Activated T-cell treated with anti-CD3 and anti-CD28 coated beads, Interleukin-2, amount 50 U/mL, for 24 hours (primary cell): Measurements from ENCODE around the gene PTHLH.

Source experiments
- DNase-seq: peaks from one replicate; pipeline ENCODE4 v3.0.0-alpha.2; 2020
- H3K27ac Mint-ChIP-seq: 2 replicates; pipeline ENCODE4 v1.8.0; 2020; ENCODE audit warnings: mild to moderate bottlenecking, mixed read lengths
- H3K27me3 Mint-ChIP-seq: 2 replicates; pipeline ENCODE4 v1.8.0; 2020; ENCODE audit warnings: mixed read lengths
- H3K36me3 Mint-ChIP-seq: 2 replicates; pipeline ENCODE4 v1.8.0; 2020; ENCODE audit warnings: low read depth, mixed read lengths
- H3K4me1 Mint-ChIP-seq: 2 replicates; pipeline ENCODE4 v1.8.0; 2020; ENCODE audit warnings: low read depth, mixed read lengths
- H3K4me3 Mint-ChIP-seq: 2 replicates; pipeline ENCODE4 v1.8.0; 2020; ENCODE audit warnings: mild to moderate bottlenecking, moderate library complexity, mixed read lengths
- H3K9me3 Mint-ChIP-seq: 2 replicates; pipeline ENCODE4 v1.8.0; 2020; ENCODE audit warnings: mixed read lengths

The PTHLH gene

GRCh38 chr12:27936196-27936595 lies 36.3 kb downstream of the PTHLH start:
- Mint-ChIP-seq H3K36me3 (no peaks in the 10 kb centered on the region), H3K4me1 (peaks cover 1% of the 10 kb centered on the region), H3K27ac (no peak overlapping the region), H3K4me3 (no peak overlapping the region), H3K9me3 (no peaks in the 10 kb centered on the region), H3K27me3 (peaks cover 19% of the 10 kb centered on the region)
- DNase-seq: no peak

- Mint-ChIP-seq H3K4me1 (peaks cover 1% of the 10 kb centered on the region), H3K27me3 (peaks cover 27% of the 10 kb centered on the region), H3K4me3 (no peak overlapping the region), H3K9me3 (no peaks in the 10 kb centered on the region), H3K36me3 (no peaks in the 10 kb centered on the region), H3K27ac (no peak overlapping the region)
- no peak for DNase-seq
These were observed 38.3 kb downstream of the PTHLH start for GRCh38 chr12:27934276-27934675.

GRCh38 chr12:27931390-27931789 lies 41.1 kb downstream of the PTHLH start:
- H3K36me3 Mint-ChIP-seq: no peaks in the 10 kb centered on the region
- no peak for DNase-seq
- H3K27ac Mint-ChIP-seq: no peak overlapping the region
- H3K9me3 Mint-ChIP-seq: no peaks in the 10 kb centered on the region
- H3K4me3 Mint-ChIP-seq: no peak overlapping the region
- peaks cover 41% of the 10 kb centered on the region for H3K27me3 Mint-ChIP-seq
- peaks cover 1% of the 10 kb centered on the region for H3K4me1 Mint-ChIP-seq

- H3K27me3 Mint-ChIP-seq: peaks cover 30% of the 10 kb centered on the region
- no peaks in the 10 kb centered on the region for H3K36me3 Mint-ChIP-seq
- H3K4me3 Mint-ChIP-seq: no peak overlapping the region
- no peaks in the 10 kb centered on the region for H3K9me3 Mint-ChIP-seq
- no peak for DNase-seq
- no peak overlapping the region for H3K27ac Mint-ChIP-seq
- no peaks in the 10 kb centered on the region for H3K4me1 Mint-ChIP-seq
These were observed 45.2 kb downstream of the PTHLH start for GRCh38 chr12:27927347-27927746.

- Mint-ChIP-seq H3K4me3 (no peak overlapping the region), H3K36me3 (no peaks in the 10 kb centered on the region), H3K9me3 (no peaks in the 10 kb centered on the region), H3K27ac (no peak overlapping the region), H3K4me1 (no peaks in the 10 kb centered on the region), H3K27me3 (peaks cover 30% of the 10 kb centered on the region)
- DNase-seq: no peak
These were observed 48.0 kb downstream of the PTHLH start for GRCh38 chr12:27924350-27925135.

- Mint-ChIP-seq H3K36me3 (no peaks in the 10 kb centered on the region), H3K27ac (no peak overlapping the region), H3K4me1 (no peaks in the 10 kb centered on the region), H3K27me3 (peaks cover 17% of the 10 kb centered on the region), H3K4me3 (no peak overlapping the region), H3K9me3 (no peaks in the 10 kb centered on the region)
- no peak for DNase-seq
These were observed 49.9 kb downstream of the PTHLH start for GRCh38 chr12:27922531-27923139.

GRCh38 chr12:27919671-27920235 lies 52.8 kb downstream of the PTHLH start:
- Mint-ChIP-seq H3K36me3 (no peaks in the 10 kb centered on the region), H3K4me3 (no peak overlapping the region), H3K9me3 (no peaks in the 10 kb centered on the region), H3K27ac (no peak overlapping the region), H3K27me3 (peaks cover 22% of the 10 kb centered on the region), H3K4me1 (no peaks in the 10 kb centered on the region)
- DNase-seq: no peak

- Mint-ChIP-seq H3K4me3 (no peak overlapping the region), H3K27me3 (peaks cover 14% of the 10 kb centered on the region), H3K27ac (no peak overlapping the region), H3K36me3 (no peaks in the 10 kb centered on the region), H3K4me1 (no peaks in the 10 kb centered on the region), H3K9me3 (no peaks in the 10 kb centered on the region)
- no peak for DNase-seq
These were observed 57.0 kb downstream of the PTHLH start for GRCh38 chr12:27915536-27915935.

GRCh38 chr12:27915021-27915420 lies 57.5 kb downstream of the PTHLH start:
- peaks cover 14% of the 10 kb centered on the region for H3K27me3 Mint-ChIP-seq

GRCh38 chr12:27913999-27914614 lies 58.4 kb downstream of the PTHLH start:
- H3K4me3 Mint-ChIP-seq: no peak overlapping the region
- no peaks in the 10 kb centered on the region for H3K9me3 Mint-ChIP-seq
- no peak overlapping the region for H3K27ac Mint-ChIP-seq
- H3K4me1 Mint-ChIP-seq: no peaks in the 10 kb centered on the region
- H3K36me3 Mint-ChIP-seq: no peaks in the 10 kb centered on the region
- peaks cover 20% of the 10 kb centered on the region for H3K27me3 Mint-ChIP-seq
- DNase-seq: no peak

More at GRCh38 chr12:27915021-27915420, 57.5 kb downstream of the PTHLH start:
- Mint-ChIP-seq H3K27ac (no peak overlapping the region), H3K36me3 (no peaks in the 10 kb centered on the region), H3K9me3 (no peaks in the 10 kb centered on the region), H3K4me1 (no peaks in the 10 kb centered on the region), H3K4me3 (no peak overlapping the region)
- no peak for DNase-seq

- H3K27me3 Mint-ChIP-seq: peaks cover 25% of the 10 kb centered on the region
- H3K4me3 Mint-ChIP-seq: no peak overlapping the region
- no peaks in the 10 kb centered on the region for H3K36me3 Mint-ChIP-seq
- no peaks in the 10 kb centered on the region for H3K9me3 Mint-ChIP-seq
- DNase-seq: no peak
- no peak overlapping the region for H3K27ac Mint-ChIP-seq
- H3K4me1 Mint-ChIP-seq: no peaks in the 10 kb centered on the region
These were observed 61.1 kb downstream of the PTHLH start for GRCh38 chr12:27911397-27911796.
